ENCODE measurements around the gene IL6R. TPM values are rescaled to one million over a fixed set of nuclear protein-coding genes. Genes with fewer than 3 reads are reported as not detected.

Gene IL6R
- polyA plus RNA-seq, 1 donor: 6.4 TPM

DNA sequence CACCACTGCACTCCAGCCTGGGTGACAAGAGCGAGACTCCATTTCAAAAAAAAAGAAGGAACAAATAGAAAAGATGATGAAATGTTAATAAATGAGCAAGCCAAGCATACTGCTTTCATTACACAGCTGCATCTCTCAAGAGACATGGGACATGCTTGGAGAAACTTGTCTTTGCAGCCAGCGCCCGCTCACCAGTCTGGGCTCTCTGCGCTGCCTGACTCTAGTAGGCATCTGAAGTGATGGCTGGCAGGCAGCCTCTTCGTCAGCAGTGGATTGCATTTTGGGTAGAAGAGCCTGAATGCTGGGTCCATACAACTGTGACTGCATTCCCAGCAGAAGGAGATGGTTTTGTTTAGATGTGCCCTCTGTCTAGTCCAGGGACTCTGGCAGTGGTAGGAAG, 48.0 kb downstream of the IL6R start:
- no peak for DNase-seq

DNA sequence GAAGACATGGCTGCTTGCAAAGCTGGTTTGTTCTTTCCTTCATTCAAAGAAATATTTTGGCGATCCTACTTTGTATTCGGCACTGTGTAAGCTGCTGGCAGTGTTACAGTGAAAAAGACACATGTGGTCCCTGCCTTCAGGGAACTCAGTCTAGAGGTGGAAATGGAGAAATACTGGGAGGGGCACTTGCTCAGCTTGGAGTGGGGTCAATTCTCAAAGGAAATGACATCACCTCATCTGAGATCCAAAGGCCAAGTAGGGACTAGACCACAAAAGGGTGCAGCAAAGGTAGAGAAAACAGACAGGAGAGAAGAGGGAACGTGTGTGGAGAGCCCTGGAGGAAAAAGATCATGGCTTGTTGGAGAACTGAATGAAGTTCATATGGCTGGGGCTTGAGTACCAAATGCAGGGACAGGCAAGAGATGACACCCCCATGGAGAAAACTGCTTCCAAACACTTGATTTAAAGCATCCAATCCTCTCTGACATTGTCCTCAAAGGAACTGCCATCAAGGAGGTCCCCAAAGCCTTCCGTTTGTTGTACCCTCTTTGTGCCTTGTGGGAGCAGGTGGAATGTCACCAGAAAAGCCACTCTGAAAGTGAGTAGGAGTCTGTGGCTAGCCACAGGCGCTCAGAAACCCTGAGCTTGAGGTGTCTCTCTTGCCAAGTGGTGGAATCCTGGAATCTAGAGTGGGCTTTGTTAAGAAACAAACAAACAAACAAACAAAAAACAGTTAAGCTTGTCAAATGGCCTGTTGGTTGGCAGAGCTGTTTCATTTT, 48.6 kb downstream of the IL6R start:
- no peak for DNase-seq

DNA sequence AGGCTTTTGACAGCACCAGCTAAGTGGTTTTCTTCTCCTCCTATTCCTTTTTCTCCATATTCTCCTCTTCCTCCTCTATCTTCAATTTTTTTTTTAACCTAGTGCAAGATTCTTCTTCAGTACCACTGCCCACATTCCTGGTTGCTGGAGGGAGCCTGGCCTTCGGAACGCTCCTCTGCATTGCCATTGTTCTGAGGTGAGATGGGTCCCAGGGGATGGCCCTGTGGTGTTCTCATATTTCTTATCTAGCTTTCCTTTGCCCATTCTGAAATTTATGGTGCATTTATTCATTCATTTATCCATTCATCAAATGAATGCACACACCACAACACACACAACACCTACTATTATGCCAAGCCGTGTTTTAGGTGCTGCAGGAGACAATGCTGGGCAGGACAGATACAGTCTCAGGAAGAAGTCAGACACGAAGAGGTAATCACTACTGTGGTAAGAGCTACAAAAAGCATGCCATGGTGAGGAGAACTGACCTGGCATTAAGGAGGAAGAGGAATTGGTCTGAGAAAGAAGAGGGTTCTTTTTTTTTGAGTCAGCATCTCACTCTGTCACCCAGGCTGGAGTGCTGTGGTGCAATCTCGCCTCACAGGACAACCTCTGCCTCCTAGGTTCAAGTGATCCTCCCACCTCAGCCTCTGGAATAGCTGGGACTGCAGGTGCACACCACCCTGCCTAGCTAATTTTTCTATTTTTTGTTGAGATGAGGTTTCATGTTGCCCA, 49.4 kb downstream of the IL6R start:
- DNase-seq: no peak

DNA sequence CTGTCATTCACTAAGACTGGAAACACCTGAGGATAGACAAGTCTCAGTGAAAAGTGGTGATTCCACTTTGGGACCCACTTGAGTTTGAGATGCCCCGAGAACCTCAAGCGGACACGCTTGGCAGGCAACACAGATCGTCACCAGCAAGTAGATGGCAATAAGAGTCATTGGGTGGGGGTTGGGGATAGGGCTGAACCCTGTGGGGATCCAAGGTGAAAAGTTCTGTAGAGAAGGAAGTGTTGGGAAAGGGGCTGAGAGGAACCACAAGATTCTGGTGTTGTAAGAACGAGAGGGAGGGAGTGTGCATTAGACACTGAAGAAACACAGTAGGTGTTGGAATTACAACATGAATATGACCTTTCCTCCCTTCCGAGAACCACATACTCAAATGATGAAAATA, 51.5 kb downstream of the IL6R start:
- no peak for DNase-seq

DNA sequence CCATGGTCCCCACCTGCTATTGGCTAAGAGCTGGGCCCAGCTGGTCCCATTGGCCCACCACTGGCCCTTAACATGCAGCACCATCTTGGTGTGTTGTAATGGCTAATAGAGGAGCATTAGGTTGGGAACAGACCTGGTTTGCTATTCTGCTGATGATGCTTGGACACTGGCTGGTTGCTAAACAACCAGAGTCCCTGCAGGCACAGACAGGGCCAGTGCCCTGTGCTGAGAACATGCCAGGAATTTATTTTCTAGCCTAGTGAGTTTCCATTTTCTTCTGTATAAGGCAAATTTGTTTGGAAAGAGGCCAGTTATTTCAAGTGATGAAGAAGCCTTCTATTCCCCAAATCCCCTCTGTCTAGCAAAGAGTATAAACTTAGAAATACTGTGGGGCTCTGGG, 53.9 kb downstream of the IL6R start:
- DNase-seq: no peak

DNA sequence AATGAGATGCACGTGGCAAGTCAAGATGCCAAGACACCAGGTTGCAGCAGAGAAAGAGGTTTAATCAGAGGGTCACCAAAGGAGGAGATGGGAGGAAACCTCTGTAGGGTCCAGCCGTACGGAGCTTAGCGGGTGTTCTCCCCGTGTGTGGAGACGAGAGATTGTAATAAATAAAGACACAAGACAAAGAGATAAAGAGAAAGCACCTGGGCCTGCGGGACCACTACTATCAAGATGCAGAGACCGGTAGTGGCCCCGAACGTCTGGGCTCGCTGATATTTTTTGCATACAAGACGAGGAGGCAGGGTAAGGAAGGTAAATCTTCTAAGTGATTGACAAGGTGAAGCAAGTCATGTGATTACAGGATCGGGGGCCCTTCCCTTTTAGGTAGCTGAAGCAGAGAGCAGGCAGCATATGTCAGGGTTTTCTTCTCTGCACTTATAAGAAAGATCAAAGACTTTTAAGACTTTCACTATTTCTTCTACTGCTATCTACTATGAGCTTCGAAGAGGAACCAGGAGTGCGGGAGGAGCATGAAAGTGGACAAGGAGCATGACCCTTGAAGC, 55.6 kb downstream of the IL6R start:
- DNase-seq: no peak

DNA sequence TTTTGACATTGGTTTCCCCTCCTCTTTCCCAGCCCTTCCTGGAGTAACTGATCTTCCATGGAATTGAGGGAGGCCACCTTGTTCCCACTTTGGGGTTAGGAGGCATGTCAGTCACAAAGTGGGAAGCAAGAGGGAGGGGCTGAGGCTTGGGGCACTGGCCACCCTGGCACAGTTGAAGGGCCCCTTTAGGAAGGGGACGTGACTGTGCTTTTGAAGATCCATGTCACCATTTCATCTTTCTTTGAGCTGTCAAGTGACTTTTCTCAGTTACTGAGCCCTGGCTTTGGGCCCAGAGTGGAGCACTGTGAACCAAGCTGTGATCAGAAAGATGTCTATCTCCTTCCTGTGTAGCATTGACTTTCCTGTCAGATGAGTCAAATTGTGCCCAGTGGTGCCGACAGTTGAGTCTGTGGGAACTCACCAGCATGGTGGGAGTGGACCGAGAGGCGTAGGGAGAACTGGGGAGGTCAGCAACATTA, 58.4 kb downstream of the IL6R start:
- no peak for DNase-seq

DNA sequence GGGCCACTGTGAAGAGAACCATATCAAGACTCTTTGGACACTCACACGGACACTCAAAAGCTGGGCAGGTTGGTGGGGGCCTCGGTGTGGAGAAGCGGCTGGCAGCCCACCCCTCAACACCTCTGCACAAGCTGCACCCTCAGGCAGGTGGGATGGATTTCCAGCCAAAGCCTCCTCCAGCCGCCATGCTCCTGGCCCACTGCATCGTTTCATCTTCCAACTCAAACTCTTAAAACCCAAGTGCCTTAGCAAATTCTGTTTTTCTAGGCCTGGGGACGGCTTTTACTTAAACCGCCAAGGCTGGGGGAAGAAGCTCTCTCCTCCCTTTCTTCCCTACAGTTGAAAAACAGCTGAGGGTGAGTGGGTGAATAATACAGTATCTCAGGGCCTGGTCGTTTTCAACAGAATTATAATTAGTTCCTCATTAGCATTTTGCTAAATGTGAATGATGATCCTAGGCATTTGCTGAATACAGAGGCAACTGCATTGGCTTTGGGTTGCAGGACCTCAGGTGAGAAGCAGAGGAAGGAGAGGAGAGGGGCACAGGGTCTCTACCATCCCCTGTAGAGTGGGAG, 60.6 kb downstream of the IL6R start:
- DNase-seq: no peak

DNA sequence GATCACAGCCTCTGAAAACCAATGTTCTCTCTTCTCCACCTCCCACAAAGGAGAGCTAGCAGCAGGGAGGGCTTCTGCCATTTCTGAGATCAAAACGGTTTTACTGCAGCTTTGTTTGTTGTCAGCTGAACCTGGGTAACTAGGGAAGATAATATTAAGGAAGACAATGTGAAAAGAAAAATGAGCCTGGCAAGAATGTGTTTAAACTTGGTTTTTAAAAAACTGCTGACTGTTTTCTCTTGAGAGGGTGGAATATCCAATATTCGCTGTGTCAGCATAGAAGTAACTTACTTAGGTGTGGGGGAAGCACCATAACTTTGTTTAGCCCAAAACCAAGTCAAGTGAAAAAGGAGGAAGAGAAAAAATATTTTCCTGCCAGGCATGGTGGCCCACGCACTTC, 61.1 kb downstream of the IL6R start:
- no peak for DNase-seq

DNA sequence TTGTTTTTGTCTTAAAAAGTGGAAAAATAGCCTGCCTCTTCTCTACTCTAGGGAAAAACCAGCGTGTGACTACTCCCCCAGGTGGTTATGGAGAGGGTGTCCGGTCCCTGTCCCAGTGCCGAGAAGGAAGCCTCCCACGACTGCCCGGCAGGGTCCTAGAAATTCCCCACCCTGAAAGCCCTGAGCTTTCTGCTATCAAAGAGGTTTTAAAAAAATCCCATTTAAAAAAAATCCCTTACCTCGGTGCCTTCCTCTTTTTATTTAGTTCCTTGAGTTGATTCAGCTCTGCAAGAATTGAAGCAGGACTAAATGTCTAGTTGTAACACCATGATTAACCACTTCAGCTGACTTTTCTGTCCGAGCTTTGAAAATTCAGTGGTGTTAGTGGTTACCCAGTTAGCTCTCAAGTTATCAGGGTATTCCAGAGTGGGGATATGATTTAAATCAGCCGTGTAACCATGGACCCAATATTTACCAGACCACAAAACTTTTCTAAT, 61.8 kb downstream of the IL6R start:
- DNase-seq: no peak

DNA sequence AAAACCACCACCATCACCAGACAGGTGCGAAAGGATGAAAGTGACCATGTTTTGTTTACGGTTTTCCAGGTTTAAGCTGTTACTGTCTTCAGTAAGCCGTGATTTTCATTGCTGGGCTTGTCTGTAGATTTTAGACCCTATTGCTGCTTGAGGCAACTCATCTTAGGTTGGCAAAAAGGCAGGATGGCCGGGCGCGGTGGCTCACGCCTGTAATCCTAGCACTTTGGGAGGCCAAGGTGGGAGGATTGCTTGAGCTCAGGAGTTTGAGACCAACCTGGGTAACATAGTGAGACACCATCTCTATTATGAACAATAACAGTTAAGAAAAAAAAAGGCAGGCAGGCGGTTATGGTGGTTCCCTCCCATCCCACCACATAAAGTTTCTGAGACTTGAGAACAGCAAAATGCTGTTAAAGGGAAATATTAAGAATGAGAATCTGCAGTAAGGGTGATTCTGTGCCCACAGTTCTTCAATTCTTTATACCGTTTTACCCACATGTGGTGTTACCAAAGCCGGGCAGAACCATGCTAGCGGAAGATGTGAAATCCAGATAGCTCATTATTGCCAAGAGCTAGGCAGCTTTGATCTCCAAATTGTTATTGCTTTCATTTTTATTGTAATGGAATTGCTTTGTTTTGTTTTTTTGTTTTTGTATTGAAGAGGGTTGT, 62.4 kb downstream of the IL6R start:
- no peak for DNase-seq

DNA sequence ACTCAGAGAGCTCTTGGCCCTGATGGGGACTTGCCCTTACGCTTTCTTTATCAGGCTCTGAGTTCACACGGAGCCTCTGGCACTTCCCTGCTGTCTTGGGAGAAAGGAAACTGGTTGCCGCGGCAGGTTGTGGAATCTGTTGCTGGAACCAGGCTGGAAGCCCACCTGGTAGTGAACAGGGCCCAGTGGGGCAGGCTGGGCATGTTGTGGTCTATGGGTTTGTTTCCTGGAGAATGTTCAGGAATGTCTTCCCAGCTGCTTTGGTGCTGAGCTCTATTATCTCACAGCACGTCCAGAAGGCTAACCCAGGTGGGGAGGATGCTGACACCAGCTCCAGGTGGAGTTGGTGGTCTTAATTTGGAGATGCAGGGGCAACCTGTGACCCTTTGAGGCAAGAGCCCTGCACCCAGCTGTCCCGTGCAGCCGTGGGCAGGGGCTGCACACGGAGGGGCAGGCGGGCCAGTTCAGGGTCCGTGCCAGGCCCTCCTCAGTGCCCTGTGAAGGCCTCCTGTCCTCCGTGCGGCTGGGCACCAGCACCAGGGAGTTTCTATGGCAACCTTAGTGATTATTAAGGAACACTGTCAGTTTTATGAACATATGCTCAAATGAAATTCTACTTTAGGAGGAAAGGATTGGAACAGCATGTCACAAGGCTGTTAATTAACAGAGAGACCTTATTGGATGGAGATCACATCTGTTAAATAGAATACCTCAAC, 63.5 kb downstream of the IL6R start:
- no peak for DNase-seq

DNA sequence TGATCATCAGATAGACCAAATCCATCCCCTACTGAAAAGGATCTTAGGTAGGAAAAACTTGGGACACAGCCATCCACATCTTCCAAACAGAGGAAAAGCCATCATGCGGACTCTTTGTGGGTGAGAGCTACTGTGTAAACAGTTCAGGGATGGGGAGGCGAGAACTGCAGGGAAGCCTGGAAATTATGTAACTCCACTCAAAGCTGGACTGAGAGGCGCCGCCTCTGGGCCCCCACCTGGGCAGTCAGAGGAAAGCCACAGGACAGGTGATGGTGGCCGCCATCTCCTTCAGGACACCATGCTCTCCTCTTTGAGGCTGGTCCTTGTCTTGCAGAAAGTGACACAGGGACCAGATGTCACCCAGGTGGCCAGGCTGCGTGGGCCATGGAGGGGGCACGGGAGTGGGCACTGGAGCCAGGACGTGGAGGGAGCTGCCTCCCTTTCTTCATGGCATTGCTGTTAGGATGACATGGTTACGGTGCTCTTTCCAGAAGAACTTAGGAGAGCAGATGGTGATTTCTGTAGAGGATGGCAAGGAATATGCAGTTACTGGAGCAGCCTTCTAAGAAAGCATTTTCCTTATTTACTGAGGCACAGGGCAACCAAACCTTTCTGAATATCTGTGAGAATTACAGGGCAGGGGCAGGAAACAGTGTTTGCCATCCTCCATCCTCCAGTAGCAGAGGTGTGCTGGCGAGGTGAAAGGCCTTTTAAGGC, 64.9 kb downstream of the IL6R start:
- DNase-seq: no peak

DNA sequence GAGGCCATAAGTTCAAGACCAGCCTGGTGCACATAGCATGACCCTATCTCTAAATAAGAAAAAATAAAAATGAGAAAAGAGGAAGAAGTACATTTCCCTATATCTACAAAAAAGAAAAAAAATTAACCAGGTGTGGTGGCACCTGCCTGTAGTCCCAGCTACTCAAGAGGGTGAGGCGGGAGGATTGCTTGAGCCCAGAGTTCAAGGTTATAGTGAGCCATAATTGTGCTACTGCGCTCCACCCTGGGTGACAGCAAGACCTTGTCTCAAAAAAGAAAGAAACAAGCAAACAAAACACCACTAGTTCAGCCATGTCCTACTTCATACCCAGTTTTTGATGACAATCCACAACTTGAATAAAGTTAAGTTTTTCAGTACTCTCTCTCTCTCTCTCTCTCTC, 66.2 kb downstream of the IL6R start:
- no peak for DNase-seq

DNA sequence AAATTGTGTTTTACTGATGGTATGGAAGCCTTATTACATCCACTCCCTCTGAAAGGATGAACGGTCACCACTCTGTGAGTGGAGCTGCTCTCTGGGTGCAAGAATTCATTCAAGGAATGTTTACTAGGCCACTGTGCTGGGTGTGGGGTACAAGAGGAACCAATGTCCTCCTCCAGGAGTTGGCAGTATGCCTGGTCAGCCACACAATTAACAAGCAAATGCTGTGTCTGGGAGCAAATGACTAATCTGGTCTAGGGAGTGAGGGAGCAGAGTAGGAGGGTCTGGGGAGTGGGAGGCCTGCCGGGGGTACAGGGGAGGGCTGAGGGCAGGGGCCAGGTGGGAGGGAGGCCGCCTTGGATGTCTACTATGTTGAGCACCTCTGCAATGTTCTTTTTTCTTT, 69.7 kb downstream of the IL6R start:
- no peak for DNase-seq

DNA sequence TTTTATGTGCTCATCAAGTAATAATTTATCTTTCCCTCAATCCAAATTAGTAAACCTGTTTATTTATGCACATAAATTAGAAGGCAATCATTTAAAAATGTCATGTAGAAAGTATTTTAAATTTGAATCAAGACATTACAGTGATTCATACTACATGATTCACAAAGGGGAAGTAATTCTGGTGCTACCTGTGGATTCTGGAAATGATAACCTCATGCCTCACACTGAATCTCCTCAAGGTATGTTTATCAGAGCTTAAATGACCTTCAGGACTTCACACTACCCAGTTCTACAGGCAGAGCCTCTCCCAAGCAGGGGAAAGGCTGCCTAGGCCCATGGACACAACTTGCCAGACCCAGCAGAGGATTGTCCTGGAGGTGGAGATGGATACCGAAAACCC, 71.6 kb downstream of the IL6R start:
- DNase-seq: no peak

DNA sequence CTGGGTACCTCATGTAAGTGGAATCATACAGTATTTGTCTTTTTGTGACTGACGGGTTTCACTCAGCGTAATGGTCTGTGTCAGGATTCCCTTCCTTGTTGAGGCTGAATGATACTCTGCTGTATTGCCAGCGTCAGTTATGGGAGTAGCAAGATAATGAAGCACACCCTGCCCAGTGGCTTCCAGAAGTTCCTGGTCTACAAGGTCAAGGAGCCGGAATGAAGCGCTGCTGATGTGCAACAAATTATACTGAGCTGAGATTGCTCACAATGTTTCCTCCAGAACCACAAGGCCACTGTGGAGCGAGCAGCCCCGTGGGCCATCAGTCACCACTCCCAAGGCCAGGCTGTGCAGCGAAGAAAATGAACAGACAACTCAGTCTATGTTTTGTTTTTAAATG, 72.9 kb downstream of the IL6R start:
- no peak for DNase-seq

DNA sequence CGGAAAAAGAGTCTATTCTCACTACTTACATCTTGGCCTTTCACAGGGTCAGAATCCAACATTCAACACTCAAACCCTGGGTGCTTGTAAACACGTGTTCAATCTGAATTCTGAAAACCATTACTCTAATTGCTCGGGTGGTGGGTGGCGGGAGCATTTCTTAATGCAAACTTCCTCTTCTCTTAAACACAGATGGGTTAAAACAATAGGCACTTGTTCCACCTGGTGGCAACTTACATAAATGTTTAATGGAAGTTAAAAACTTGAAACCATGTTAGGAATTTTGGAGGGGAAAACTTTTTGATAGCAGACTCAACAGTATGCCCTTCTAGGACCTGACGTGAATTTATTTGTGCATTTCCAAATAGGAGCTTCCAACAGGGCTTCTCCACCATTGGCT, 73.5 kb downstream of the IL6R start:
- DNase-seq: no peak

DNA sequence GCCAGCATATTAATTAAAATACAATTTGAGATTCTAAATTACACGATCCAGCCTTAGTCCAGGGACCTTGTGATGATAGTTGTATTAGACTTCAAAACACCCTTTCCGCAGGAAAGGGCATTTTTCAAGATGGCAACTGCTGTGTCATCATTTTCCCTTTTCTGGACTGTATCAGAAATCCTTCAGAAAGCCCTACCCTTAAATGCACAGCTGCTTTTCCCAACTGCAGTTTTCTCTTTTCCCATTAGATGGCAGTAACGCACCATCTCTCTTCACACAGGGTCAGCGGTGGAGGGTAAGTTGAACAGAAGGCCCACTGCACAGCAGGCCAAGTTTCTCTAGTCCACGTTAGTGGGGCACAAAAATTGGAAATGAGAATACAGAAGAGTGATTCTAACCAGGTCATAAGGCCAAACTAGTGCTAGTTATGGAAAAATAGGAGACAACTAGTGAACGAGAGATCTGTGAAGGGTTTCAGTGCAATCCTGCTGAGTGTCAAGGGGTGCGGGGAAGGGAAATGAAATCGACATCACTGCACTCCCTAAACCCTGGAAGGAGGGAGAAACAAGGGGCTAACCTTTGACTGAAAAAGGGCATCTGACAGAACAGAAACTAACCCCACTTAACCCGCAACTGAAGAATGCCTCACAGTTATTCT, 74.8 kb downstream of the IL6R start:
- peak; percentile 88 for DNase-seq

DNA sequence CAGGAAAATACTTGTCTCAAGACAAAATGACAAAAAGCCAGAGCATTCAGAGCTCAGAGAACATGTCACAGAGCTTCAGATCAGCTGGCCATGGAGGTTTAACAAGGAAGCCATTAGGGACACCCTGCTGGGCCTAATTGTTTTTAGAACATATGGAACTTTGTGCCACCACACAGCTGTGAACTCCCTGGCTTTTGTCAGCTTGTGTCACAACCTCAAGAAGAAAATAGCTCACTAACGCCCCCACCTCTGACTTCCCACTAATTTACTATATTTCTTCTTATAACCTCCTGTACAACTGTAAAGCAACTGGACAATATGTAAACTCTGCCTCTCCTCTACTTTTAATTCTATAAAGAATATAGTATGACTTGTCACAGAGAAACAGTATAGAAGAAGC, 75.9 kb downstream of the IL6R start:
- DNase-seq: no peak
